Natural killer cell (primary cell): ENCODE measurements around the gene HSF5. TPM values are rescaled to one million over a fixed set of nuclear protein-coding genes. Genes with fewer than 3 reads are reported as not detected.

ENCODE experiments used
- ATAC-seq, 3 donors: fragments of 150-1000 bp in 2 of 3; fragments of 200-7000 bp in 1 of 3; cut with Tn5 transposase; 1 replicate in 1 of 3; 2 replicates in 2 of 3; pipeline ENCODE4 v1.10.0; 2021; ENCODE audit warnings: mild to moderate bottlenecking in 2 of 3, moderate library complexity in 2 of 3
- DNase-seq, 2 donors: peaks; one replicate each; pipeline versions ENCODE4 v3.0.0 to v3.0.0-alpha.2; 2013 to 2021; ENCODE audit warnings: mixed read lengths in 1 of 2
- H3K27ac ChIP-seq: one replicate; pipeline ENCODE4 v1.5.1; 2013; ENCODE audit warnings: mild to moderate bottlenecking, low read length
- H3K27me3 ChIP-seq: one replicate; pipeline ENCODE4 v1.6.1; 2013; ENCODE audit warnings: low read length; ENCODE audit not compliant: control insufficient read depth, insufficient read depth
- H3K36me3 ChIP-seq: one replicate; pipeline ENCODE4 v1.6.1; 2013; ENCODE audit warnings: low read length; ENCODE audit not compliant: control insufficient read depth, insufficient read depth
- H3K4me1 ChIP-seq: one replicate; pipeline ENCODE4 v1.6.1; 2013; ENCODE audit warnings: low read length; ENCODE audit not compliant: control insufficient read depth, insufficient read depth
- H3K4me3 ChIP-seq: one replicate; pipeline ENCODE4 v1.5.1; 2013; ENCODE audit warnings: low read length
- H3K9me3 ChIP-seq: one replicate; pipeline ENCODE4 v1.6.1; 2013; ENCODE audit warnings: low read length; ENCODE audit not compliant: control insufficient read depth, insufficient read depth
- H3K27ac Mint-ChIP-seq, 2 donors: one replicate each; pipeline ENCODE4 v1.8.0; 2022; ENCODE audit warnings: mild to moderate bottlenecking in 2 of 2, mixed read lengths in 2 of 2, moderate library complexity in 1 of 2
- H3K27me3 Mint-ChIP-seq, 2 donors: one replicate each; pipeline ENCODE4 v1.8.0; 2022; ENCODE audit warnings: low read depth in 2 of 2, mixed read lengths in 2 of 2
- H3K36me3 Mint-ChIP-seq: one replicate; pipeline ENCODE4 v1.8.0; 2022; ENCODE audit warnings: mixed read lengths
- H3K4me1 Mint-ChIP-seq, 2 donors: one replicate each; pipeline ENCODE4 v1.8.0; 2022; ENCODE audit warnings: mixed read lengths in 2 of 2
- H3K4me3 Mint-ChIP-seq: one replicate; pipeline ENCODE4 v1.8.0; 2022; ENCODE audit warnings: mild to moderate bottlenecking, moderate library complexity, mixed read lengths
- H3K9me3 Mint-ChIP-seq, 2 donors: one replicate each; pipeline ENCODE4 v1.8.0; 2022; ENCODE audit warnings: mixed read lengths in 2 of 2
- WGBS: methylation state at CpG from one replicate; pipeline ENCODE4 v1.1.7; 2013; ENCODE audit warnings: missing lambda C conversion rate; ENCODE audit not compliant: insufficient coverage; 5-methylcytosine and 5-hydroxymethylcytosine counted together
- intact Hi-C: fragments of 100-400 bp; cut with micrococcal nuclease; formaldehyde crosslinking; loops from one replicate; pipeline ENCODE4 v1.14.2; 2022
- total RNA-seq, 4 donors: library from RNA; stranded (reverse); fragments of 120-200 nt in 1 of 4; gene quantifications; one replicate each; pipeline versions ENCODE4 v1.2.3 to v1.2.4, GENCODE V29; 2013 to 2022
- TF ChIP-seq, protein P1 (sequence below): fragments of 200-600 bp; IDR thresholded peaks from one replicate; pipeline ENCODE4 v1.8.0; 2022; ENCODE audit warnings: antibody characterized with exemption

Gene HSF5
- total RNA-seq, 3 donors from 2014 or later (not counting 1 experiment from before 2014, with no cell fraction given): 0.45 to 1.00 (median 0.94) TPM

DNA sequence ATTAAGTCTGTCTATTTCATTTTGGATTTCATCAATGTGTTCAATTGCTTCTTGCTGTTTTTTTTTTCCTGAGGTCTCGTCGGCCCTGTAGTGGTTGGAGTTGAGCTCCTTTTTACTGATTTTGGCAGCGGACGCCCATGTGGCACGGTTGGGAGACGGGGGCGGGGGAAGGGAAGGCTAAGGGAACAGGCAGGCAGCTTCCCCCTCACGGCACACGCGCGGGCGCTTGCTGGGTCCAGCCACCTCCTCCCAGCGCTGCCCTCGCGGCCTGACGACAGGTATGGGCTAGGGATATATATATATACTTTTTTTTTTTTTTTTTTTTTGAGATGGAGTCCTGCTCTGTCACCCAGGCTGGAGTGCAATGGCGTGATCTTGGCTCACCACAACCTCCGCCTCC, 11.4 kb downstream of the HSF5 start:
- Mint-ChIP-seq H3K27me3 (no peaks in the 10 kb centered on the region), H3K36me3 (no peaks in the 10 kb centered on the region), H3K4me1 (no peaks in the 10 kb centered on the region), H3K9me3 (no peaks in the 10 kb centered on the region), H3K4me3 (no peak overlapping the region), H3K27ac (no peak overlapping the region)
- Histone ChIP-seq H3K27ac (no peak overlapping the region), H3K9me3 (no peaks in the 10 kb centered on the region), H3K4me3 (no peak overlapping the region), H3K4me1 (no peaks in the 10 kb centered on the region), H3K27me3 (no peaks in the 10 kb centered on the region), H3K36me3 (peaks cover 2% of the 10 kb centered on the region)
- 85% methylated on average over 9 of the region's 18 CpGs for WGBS
- no peak for DNase-seq
- TF ChIP-seq, protein P1, sequence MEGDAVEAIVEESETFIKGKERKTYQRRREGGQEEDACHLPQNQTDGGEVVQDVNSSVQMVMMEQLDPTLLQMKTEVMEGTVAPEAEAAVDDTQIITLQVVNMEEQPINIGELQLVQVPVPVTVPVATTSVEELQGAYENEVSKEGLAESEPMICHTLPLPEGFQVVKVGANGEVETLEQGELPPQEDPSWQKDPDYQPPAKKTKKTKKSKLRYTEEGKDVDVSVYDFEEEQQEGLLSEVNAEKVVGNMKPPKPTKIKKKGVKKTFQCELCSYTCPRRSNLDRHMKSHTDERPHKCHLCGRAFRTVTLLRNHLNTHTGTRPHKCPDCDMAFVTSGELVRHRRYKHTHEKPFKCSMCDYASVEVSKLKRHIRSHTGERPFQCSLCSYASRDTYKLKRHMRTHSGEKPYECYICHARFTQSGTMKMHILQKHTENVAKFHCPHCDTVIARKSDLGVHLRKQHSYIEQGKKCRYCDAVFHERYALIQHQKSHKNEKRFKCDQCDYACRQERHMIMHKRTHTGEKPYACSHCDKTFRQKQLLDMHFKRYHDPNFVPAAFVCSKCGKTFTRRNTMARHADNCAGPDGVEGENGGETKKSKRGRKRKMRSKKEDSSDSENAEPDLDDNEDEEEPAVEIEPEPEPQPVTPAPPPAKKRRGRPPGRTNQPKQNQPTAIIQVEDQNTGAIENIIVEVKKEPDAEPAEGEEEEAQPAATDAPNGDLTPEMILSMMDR: no peak
- intact Hi-C loops: no loop called here
- ATAC-seq: no peak

DNA sequence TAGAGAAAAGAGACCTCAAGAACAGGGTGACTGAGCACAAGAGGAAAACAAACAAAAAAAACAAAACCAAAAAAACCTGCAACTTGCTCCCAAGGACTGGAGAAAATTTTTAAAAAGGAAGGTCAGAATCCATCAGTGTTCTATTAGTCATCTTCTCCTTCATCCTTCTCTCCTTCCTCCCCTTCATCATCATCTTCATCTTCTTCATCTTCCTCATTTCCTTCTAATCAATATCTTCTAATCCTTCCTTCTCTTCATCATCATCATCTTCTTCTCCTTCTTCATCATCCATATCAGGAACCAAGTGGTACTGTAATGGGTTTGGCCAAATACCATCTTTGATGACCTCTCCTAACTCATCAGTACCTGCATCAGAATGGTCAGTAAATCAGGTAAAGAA, 12.2 kb downstream of the HSF5 start:
- ATAC-seq (no peak), DNase-seq (no peak)
- no peaks in the 10 kb centered on the region for H3K9me3 Mint-ChIP-seq
- no peak overlapping the region for H3K27ac ChIP-seq
- TF ChIP-seq, protein P1: no peak
- H3K27me3 ChIP-seq: no peaks in the 10 kb centered on the region
- no peaks in the 10 kb centered on the region for H3K27me3 Mint-ChIP-seq
- H3K4me3 Mint-ChIP-seq: no peak overlapping the region
- H3K36me3 ChIP-seq: peaks cover 2% of the 10 kb centered on the region
- no peak overlapping the region for H3K4me3 ChIP-seq
- no peaks in the 10 kb centered on the region for H3K4me1 ChIP-seq
- no peak overlapping the region for H3K27ac Mint-ChIP-seq
- no peaks in the 10 kb centered on the region for H3K36me3 Mint-ChIP-seq
- no peaks in the 10 kb centered on the region for H3K9me3 ChIP-seq
- no peaks in the 10 kb centered on the region for H3K4me1 Mint-ChIP-seq
- intact Hi-C loops: no loop called here

DNA sequence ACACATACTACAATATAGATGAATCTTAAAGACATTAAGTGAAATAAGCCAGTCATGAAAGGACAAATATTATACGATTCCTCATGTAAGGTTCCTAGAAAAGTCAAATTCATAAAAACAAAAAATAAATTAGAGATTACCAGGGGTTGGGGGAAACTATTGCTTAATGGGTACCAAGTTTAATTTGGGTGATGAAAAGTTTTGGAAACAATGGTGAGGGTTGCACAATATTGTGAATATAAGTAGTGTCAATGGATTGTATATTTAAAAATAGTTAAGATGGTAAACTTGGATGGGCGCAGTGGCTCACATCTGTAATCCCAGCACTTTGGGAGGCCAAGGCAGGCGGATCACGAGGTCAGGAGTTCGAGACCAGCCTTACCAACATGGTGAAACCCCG, 17.9 kb downstream of the HSF5 start:
- Mint-ChIP-seq H3K36me3 (no peaks in the 10 kb centered on the region), H3K27me3 (no peaks in the 10 kb centered on the region), H3K9me3 (no peaks in the 10 kb centered on the region), H3K4me1 (no peaks in the 10 kb centered on the region), H3K4me3 (no peak overlapping the region), H3K27ac (no peak overlapping the region)
- TF ChIP-seq, protein P1: no peak
- ATAC-seq (no peak), DNase-seq (no peak)
- H3K36me3 ChIP-seq: no peaks in the 10 kb centered on the region
- H3K4me1 ChIP-seq: no peaks in the 10 kb centered on the region
- H3K4me3 ChIP-seq: no peak overlapping the region
- 97% methylated on average over 5 of the region's 6 CpGs for WGBS
- intact Hi-C loops: no loop called here
- H3K27me3 ChIP-seq: no peaks in the 10 kb centered on the region
- H3K9me3 ChIP-seq: no peaks in the 10 kb centered on the region
- no peak overlapping the region for H3K27ac ChIP-seq

DNA sequence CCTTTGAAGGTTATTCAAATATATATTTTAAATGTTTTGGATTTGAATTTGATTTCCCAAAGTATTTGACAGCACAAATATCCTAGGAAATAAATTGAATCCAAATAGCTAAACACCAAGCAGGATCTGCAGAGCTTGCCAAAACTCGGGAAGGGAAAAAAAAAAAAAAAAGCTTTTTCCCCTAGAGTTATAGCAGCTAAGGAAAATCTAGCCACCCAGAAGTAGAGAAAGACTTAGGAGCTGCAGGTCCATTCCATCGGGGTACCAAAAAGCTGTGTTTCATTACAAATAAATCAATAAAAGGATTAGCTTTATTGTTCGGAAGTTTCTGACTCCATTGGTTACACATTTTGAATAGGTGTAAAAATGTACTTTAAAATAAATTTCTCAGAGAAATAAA, 19.3 kb downstream of the HSF5 start:
- Histone ChIP-seq H3K4me1 (no peaks in the 10 kb centered on the region), H3K27ac (no peak overlapping the region), H3K9me3 (no peaks in the 10 kb centered on the region), H3K4me3 (no peak overlapping the region), H3K36me3 (no peaks in the 10 kb centered on the region), H3K27me3 (no peaks in the 10 kb centered on the region)
- TF ChIP-seq, protein P1: no peak
- DNase-seq (no peak), ATAC-seq (no peak)
- H3K27ac Mint-ChIP-seq: no peak overlapping the region
- no peaks in the 10 kb centered on the region for H3K4me1 Mint-ChIP-seq
- H3K36me3 Mint-ChIP-seq: no peaks in the 10 kb centered on the region
- H3K4me3 Mint-ChIP-seq: no peak overlapping the region
- 86% methylated on average over 2 of the region's 3 CpGs for WGBS
- no peaks in the 10 kb centered on the region for H3K9me3 Mint-ChIP-seq
- H3K27me3 Mint-ChIP-seq: no peaks in the 10 kb centered on the region
- intact Hi-C loops: no loop called here
